Measurements from ENCODE around the gene UBE3B.

The UBE3B gene

DNA sequence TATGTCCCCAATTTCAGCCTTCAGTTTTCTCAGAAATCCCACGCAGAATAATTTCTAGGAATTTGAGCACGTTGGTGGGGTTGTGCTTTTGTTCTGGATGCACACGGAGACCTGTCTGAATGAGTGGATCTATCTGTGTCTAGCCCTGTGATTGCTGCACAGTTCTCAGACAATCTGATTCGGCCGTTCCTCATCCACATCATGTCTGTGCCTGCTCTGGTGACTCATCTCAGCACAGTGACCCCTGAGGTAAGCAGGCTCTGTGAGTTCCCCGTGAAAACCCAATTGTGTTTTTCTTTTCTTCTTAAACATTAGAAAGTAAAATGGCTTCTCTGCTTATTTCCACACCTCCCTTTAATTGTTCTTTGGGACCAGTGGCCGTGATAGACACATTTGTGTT lies 20.2 kb downstream of the UBE3B start:
- DNase-seq: no peak

DNA sequence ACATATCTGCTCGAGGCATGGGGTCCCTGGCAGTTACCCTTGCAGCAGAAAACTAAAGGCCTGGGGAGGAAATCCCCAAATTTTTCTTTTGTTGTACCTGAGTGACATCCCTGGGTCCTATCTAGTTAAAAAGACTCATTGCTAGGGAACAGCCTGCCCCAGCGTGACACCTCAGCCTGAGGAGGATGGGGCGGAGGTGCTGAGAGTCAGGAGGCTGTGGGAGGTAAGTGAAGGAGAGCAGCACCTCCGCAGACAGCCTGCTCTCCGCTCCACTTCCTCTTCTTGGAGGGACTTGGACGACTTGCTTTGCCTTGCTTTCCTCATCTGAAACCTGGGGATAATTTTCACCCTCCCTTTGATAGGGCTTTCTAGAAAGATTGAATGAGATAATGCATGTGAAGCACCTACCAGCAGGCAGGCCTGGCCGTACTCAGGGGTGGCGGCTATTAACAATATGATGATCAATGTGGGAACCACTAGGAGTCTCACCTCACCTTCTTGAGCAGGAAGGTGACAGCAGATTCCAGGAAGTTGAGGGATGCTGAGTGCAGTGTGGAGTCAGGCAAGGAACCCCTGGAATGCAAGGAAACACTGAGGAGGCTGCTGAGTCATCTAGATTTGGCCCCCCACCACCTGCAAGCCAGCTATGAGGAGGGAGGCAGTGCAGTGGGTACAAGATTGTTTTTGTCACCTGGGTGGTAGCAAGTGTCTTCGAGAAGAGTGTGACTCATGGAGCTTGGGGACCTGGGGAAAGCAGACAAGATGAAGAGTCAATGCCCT lies 23.2 kb downstream of the UBE3B start:
- DNase-seq: no peak

DNA sequence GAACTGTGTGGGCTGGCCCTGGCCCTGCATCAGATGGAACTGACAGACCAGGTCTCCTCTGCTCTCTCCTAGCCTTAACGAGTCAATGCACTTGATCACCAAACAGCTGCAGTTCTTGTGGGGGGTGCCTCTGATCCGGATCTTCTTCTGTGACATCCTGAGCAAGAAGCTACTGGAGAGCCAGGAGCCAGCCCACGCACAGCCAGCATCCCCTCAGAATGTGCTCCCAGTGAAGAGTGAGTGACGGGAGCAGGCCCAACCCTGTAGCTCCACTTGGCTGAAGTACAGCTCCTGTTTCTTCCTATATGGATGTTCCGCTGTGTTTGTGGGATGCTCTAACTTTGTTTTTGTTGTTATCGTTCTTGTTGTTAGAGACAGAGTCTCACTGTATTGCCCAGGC lies 23.9 kb downstream of the UBE3B start:
- no peak for DNase-seq

DNA sequence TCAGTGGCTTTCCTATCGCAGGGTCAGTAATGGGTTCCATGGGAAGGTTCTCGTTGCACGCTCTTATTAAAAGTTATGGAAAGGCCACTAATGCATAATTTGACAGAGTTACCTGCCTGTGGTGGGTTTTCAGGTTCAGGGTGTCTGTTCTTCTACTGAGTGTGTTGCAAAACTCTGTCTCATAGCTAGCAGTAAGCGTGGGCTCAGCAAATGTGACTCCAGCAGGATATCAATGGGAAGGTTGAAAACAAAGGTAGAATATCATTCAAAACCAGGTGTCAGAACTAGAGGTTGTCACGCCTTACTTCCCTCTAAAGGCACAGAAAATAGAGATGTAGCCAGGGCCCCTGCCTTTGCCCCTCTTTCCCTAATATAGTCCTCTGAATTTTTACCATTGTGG lies 24.9 kb downstream of the UBE3B start:
- DNase-seq: no peak

- no peak for DNase-seq
These were observed 26.2 kb downstream of the UBE3B start for GRCh38 chr12:109503611-109504010.

GRCh38 chr12:109504068-109504467 lies 26.6 kb downstream of the UBE3B start:
- no peak for DNase-seq

DNA sequence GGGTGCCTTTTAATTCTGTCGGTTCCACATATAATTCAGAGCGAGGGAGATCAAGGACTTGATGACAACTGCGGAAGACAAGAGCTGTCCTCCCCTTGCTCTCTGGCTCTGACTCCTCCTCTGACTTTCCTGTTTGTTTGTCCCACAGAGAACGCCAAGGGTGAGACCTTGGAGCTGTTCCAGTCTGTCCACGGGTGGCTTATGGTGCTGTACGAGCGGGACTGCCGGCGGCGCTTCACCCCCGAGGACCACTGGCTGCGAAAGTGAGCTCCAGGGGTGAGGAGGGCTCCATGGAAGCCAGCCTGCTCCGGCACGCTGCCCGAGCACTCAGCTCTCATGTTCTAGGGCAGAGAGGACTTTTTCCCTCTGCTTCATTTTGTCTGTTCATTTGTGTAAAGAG lies 32.8 kb downstream of the UBE3B start:
- no peak for DNase-seq

- DNase-seq: no peak
These were observed 35.2 kb downstream of the UBE3B start for GRCh38 chr12:109512608-109513007.

DNA sequence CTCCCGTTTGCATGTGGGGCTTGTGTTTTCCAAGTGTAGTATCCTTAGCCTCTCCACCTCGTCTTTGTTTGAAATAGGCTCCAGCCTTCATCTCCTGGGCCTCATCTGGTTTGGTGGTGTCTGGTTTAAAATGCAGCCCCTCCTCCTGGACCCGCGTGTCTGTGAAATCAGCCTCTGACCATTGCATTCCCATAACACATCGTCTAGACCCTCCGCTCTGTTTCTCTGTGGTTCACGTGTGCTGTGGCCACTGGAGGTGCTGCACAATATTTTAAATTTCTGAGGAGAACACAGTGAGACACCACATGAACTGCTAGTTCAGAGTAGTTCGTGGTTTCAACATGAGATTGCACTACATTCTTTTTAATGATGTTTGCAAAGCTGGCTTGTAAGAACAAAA lies 35.6 kb downstream of the UBE3B start:
- DNase-seq: no peak

GRCh38 chr12:109513977-109514376 lies 36.5 kb downstream of the UBE3B start:
- no peak for DNase-seq

GRCh38 chr12:109517619-109518018 lies 40.2 kb downstream of the UBE3B start:
- DNase-seq: no peak

GRCh38 chr12:109518820-109519665 lies 41.6 kb downstream of the UBE3B start:
- DNase-seq: peak; percentile 70

DNA sequence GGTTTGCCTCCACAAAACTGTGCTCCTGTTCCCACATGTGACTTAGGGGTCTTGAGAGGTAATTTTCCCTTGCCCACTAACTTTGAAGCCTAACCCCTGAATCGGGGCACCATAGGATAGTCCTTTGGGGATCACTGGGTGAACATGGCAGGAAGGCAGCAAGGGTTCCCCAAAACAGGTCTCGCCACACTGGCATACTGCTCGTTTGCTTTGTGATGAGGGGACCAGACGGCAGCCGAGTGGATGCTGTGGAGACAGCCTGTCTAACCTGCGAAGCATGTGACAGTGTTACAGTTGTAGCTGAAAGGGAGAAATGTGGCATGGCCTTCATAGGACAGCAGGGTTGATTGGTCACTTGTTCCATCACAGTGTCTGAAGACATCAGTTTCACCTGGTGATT lies 42.4 kb downstream of the UBE3B start:
- no peak for DNase-seq

GRCh38 chr12:109521831-109522230 lies 44.4 kb downstream of the UBE3B start:
- DNase-seq: no peak

DNA sequence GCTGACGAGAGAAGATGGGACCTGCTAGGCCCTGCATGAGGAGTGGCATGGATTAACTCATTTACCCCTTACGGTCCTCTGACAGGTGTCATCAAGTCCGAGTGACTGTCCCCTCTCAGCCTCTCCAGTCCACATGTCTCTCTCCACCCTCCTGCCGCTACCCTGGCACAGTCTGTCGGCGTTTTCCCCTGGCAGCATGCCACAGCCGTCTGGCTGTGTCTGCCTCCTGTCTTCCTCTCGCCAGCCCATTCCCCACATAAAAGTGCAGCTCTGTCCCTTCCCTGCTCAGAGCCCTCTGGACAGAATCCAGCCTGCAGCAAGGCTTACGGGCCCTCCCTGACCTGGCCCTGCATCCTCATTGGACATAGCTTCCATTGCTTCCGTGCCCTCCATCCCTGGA lies 45.6 kb downstream of the UBE3B start:
- no peak for DNase-seq

- no peak for DNase-seq
These were observed 46.1 kb downstream of the UBE3B start for GRCh38 chr12:109523504-109523903.

GRCh38 chr12:109524466-109525278 lies 47.2 kb downstream of the UBE3B start:
- DNase-seq: no peak

- DNase-seq: no peak
These were observed 47.8 kb downstream of the UBE3B start for GRCh38 chr12:109525279-109525585.

- no peak for DNase-seq
These were observed 50.2 kb downstream of the UBE3B start for GRCh38 chr12:109527489-109528123.

- DNase-seq: no peak
These were observed 52.5 kb downstream of the UBE3B start for GRCh38 chr12:109529691-109530640.

GRCh38 chr12:109531411-109531810 lies 54.0 kb downstream of the UBE3B start:
- DNase-seq: no peak
